Superior temporal gyrus (tissue), 1 donor: ENCODE results near the gene OTOP2.
"Not testable (repeated sequence)": the region's sequence is repeated elsewhere in the genome, so short reads cannot be mapped to it uniquely, and the experiment has no call there.

Experiments
- DNase-seq: peaks from one replicate; pipeline ENCODE4 v3.0.0-alpha.2; 2016; ENCODE audit errors: extremely low spot score

The OTOP2 gene

GRCh38 chr17:74951680-74952421 is 27.8 kb downstream of the OTOP2 start:
- DNase-seq, result no peak

GRCh38 chr17:74952431-74953133 is 28.5 kb downstream of the OTOP2 start:
- no peak for DNase-seq

GRCh38 chr17:74953134-74953687 is 29.1 kb downstream of the OTOP2 start:
- no peak for DNase-seq

GRCh38 chr17:74954115-74954514 is 30.0 kb downstream of the OTOP2 start:
- no peak for DNase-seq

- no peak for DNase-seq
Observed at GRCh38 chr17:74954665-74955421, 30.8 kb downstream of the OTOP2 start.

DNA sequence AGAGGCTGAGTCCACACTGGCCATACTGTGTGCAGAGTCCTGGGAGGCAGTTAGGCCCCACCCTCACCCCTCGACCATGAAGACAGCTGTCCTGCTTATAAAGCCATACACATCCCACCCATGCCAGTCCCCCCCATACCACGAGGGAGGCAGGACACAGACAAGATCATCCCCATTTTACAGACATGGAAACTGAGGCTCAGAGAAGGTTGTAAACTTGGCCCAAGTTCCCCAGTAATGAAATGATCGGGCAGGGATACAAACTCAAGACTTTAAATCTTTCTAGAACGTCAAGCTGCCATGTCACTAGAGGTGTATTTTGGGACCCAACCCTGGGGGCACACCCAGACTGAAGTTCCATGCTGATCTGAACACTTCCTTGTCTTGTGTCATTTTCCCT is 32.0 kb downstream of the OTOP2 start:
- DNase-seq, result no peak

DNA sequence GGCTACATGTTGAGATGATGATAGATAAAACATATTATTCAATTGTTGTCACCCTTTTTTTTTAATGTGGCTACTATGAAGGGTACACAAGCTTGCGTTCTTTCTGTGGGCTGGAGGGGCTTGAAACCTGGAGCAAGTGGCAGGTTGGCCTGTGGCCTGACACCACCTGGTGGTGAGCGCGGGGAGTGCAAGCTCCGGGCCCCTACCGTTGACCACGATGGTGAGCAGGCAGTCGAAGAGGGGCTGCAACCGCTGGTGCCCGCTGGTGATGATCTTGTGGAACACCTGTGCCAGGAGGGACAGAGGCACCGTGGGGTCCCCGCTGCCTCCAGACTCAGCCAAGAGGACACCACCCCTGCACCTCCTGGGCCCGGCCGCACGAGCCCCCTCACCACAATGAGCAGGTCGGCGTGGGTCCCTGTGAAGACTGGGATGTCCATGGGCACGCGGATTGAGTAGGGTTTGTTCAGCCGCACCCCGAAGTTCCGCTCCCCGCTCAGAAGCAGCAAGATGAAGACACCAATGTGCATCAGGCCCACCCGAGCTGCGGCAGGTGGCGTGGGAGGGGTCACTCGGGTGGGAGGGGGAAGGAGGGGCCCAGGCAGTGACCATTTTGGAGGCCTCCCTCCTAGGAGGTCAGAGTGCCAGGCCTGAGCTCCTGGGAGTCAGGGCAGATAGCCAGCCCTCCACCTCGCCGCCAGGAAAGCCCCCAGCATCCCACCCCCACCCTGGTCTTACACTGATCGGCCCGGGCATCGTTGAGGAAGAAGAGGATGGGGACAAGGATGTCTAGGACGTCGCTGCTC is 34.1 kb downstream of the OTOP2 start:
- peak; percentile 74 for DNase-seq

DNA sequence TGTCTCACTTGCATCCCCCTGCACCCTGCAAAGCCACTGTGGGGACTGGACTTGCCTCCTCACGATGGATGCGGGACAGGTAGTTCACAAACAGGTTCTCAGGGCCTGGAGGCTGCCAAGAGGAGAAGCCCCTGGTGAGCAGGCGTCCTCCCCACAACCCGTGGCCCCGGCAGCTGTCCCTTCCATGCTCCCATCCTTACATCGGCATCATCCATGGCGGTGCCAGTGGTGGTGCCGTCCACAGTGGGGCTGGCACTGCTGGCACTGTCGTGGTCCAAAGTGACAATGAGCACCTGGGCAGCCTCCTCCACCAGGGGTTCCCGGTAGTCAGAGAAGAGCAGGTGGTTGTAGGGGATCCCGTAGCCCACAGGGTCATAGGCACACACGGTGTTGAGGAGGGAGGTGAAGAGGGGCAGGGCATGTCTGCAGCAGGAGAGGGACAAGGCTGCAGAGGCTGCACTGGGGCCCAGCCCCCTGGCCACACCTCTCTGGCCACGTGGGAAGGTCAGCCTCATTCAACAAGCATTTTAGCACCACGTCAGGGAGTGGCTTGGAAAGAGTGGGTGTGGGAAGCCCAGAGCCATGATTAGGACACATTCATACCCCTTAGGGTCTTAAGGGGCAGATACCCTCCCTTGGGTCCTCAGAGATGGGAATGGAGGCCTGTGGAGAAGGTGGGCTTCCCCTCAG is 35.9 kb downstream of the OTOP2 start:
- no peak for DNase-seq

DNA sequence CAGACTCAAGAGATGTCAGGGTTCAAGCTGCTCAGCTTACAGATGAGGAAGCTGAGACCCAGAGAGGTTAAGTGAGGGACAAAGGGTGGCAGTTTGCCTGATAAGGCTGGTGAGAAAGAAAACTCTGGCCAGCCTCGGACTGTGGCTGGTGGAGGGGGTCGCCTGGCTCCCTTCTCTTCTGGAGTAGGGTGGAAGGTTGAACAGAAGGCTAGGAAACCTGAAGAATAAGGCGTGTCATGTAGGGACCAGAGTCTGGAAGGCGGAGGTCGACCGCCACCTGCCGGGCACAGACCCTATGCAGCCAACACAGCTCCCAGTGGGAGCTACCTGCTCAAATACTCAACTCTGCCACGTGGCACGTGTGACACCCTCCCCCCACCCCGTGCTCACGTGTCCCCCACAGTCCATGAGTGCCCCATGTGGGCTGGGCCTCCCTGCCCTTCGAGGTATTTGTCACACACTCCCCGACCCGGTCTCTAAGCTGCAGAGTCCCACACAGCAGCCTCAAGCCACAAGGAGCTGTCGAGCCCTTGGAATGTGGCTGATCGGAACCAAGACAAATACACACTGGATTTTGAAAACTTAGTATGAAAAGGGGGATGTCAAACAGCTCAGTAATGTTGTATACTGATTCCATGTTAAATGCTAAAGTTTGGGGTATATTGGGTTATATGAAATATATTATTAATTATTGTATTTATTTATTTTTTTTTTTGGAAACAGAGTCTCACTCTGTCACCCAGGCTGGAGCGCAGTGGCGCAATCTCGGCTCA is 36.7 kb downstream of the OTOP2 start:
- DNase-seq, result no peak

- peak; percentile 95 for DNase-seq
Observed at GRCh38 chr17:74961657-74962350, 37.7 kb downstream of the OTOP2 start.

DNA sequence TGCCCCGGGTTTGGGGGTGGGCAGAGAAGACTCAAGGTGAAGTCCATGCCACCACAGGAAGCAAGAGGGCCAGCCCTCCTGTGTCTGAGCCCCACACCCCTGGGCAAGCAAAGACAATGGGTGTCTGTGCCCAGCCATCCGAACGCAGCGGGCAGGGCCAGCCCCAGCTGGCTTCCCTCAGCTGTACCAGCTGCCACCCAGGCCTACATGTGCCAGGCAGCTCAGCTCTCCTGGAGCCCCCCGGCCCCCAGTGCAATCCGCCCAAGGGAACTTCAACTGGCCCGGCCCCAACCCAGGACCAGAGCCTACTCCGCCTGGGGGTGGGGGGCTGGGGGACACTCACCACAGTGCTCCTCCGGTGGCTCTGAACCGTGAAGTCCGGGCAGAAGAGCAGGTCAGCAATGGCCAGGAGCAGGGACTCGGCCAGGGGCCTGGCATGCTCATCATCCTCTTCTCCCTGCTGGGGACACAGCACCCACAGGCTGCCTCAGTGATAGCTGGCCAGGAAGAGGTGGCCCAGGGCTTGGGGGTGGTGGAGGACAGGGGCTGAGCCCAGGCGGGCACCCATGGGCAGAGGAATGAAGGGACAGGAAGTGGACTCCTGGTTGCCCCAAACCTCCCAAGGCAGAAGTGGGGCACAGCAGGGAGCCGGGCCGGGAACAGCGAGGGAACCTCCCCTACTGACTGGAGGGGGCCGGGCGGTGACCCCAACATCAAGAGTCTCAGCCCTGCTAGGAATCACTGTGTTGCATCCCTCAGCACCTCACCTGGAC is 38.7 kb downstream of the OTOP2 start:
- peak; percentile 82 for DNase-seq

DNA sequence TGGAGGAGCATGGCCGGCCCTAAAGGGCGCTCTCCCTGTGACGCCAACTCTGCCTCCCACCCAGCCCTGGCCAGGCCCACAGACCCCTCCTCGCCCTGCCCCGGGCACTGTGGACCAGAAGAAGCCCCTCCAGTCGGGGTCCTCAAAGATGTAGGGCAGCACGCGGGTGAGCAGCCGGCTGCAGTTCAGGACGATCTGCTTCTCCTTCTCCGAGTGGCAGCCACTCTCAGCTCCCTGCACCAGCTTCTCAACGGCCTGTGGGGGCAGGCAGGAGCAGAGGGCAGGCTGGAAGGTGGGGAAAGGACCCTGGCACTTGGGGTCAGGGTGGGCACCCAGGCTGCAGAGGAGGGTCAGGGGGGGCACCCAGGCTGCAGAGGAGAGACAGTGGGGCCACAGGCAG is 39.6 kb downstream of the OTOP2 start:
- DNase-seq, result no peak

- no peak for DNase-seq
Observed at GRCh38 chr17:74964246-74964761, 40.2 kb downstream of the OTOP2 start.

- DNase-seq, result no peak
Observed at GRCh38 chr17:74964988-74965622, 41.0 kb downstream of the OTOP2 start.

DNA sequence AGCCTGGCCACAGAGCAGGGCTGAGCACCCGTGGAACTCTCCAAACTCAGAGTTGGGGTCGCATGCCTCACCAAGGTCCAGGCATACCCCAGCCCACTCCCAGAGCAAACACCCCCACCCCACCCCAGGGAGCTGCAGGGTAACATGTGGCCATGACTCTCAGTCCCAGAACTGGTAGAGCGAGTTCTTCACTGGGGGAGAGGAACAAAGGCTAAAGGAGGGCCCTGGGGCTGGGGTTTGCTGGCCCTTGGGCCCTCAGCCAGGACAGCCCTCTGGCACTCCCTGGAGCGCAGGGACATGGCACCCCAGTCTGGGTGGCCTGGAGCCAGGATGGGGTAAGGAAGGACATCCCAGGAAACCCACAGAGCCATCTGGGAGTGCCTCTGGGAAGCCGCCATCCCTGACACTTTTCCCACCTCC is 44.3 kb downstream of the OTOP2 start:
- DNase-seq, result no peak

GRCh38 chr17:74969501-74969900 is 45.4 kb downstream of the OTOP2 start:
- DNase-seq, result not testable (repeated sequence)

DNA sequence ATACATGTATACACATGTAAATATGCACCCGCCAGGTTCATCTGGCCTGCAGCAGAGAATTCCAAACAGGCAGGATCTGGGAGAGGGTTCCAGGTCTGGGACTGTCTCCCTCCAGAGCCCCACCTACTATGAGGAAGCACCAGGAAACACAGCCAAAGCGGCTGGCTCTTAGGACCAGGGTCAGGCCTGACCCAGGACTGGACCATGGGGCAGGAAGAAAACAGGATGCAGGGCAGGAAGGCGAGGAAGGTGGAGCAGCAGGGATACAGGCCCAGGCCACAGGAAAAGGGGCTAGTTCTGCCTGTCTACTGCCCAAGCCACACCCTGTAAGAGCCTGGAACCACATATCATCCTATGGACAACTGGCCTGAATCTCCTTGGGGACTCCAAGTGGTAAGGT is 46.3 kb downstream of the OTOP2 start:
- no peak for DNase-seq
